ENCODE measurements around the gene PANK4.
A peak's percentile ranks its signal among the peaks of the same experiment; 100 is the strongest.

PANK4 gene

DNA sequence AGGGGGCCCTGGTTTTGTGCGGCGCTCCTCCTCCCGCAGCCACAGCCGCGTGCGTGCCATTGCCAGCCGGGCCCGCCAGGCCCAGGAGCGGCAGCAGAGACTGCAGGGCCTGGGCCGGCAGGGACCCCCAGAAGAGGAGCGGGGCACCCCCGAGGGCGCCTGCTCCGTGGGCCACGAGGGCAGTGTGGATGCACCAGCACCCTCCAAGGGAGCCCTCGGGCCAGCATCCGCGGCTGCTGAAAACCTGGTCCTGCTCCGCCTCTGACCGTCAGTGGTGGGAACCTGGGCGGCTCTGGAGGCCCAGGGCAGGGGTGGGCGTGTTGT is 21.5 kb downstream of the PANK4 start:
- Mint-ChIP-seq H3K36me3 (ENCODE audit: low read depth) (peaks cover 4% of the 10 kb centered on the region), H3K27me3 (ENCODE audit: low read depth) (no peaks in the 10 kb centered on the region), H3K4me1 (peaks cover 10% of the 10 kb centered on the region), H3K4me3 (no peak overlapping the region), H3K9me3 (no peaks in the 10 kb centered on the region), H3K27ac (no peak overlapping the region)
- TF ChIP-seq, protein P1, sequence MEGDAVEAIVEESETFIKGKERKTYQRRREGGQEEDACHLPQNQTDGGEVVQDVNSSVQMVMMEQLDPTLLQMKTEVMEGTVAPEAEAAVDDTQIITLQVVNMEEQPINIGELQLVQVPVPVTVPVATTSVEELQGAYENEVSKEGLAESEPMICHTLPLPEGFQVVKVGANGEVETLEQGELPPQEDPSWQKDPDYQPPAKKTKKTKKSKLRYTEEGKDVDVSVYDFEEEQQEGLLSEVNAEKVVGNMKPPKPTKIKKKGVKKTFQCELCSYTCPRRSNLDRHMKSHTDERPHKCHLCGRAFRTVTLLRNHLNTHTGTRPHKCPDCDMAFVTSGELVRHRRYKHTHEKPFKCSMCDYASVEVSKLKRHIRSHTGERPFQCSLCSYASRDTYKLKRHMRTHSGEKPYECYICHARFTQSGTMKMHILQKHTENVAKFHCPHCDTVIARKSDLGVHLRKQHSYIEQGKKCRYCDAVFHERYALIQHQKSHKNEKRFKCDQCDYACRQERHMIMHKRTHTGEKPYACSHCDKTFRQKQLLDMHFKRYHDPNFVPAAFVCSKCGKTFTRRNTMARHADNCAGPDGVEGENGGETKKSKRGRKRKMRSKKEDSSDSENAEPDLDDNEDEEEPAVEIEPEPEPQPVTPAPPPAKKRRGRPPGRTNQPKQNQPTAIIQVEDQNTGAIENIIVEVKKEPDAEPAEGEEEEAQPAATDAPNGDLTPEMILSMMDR (IDR thresholded peaks at IDR 0.05; ENCODE audit: unreplicated experiment in 3 of 3), result no peak

DNA sequence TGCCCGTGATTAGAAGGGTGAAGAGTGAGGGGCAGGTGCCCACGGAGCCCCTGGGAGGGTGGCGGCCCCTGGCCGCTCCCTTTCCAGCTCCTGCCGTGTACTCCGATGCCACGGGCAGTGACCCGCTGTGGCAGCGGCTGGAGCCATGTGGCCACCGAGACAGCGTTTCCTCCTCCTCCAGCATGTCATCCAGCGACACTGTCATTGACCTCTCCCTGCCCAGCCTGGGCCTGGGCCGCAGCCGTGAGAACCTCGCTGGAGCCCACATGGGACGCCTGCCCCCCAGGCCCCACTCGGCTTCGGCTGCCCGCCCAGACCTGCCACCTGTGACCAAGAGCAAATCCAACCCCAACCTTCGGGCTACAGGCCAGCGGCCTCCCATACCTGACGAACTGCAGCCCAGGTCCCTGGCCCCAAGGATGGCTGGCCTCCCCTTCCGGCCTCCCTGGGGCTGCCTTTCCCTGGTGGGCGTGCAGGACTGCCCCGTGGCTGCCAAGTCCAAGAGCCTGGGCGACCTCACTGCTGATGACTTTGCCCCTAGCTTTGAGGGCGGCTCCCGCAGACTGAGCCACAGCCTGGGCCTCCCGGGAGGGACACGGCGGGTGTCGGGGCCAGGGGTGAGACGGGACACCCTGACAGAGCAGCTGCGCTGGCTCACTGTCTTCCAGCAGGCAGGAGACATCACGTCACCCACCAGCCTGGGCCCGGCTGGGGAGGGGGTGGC is 22.0 kb downstream of the PANK4 start:
- Mint-ChIP-seq H3K9me3 (no peaks in the 10 kb centered on the region), H3K4me1 (peaks cover 10% of the 10 kb centered on the region), H3K36me3 (ENCODE audit: low read depth) (peaks cover 4% of the 10 kb centered on the region), H3K4me3 (no peak overlapping the region), H3K27ac (no peak overlapping the region), H3K27me3 (ENCODE audit: low read depth) (no peaks in the 10 kb centered on the region)
- TF ChIP-seq, protein P1 (IDR thresholded peaks at IDR 0.05; ENCODE audit: unreplicated experiment in 3 of 3), result no peak

DNA sequence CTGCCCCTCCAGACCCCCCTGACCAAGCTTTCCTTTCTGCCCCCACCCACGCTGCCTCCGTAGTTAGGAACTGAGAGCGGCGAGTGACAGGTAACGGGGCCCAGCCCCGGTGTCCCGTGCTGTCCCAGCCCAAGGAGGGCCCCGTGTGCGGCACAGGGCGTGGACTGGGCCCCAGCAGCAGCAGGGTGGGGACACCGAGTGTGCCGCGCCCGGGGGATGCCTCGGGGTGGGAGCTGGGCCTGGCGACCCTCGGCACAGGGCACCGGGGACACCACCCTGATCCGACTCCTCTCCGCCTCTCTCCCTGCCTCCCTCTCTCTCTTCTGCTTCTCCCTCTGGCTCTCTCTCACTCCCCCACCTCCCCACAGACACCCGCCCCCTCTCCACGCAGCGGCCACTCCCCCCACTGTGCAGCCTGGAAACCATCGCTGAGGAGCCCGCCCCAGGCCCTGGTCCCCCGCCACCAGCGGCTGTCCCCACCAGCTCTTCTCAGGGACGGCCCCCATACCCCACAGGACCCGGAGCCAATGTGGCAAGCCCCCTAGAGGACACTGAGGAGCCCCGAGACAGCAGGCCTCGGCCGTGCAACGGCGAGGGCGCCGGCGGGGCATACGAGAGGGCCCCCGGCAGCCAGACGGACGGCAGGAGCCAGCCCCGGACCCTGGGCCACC is 22.7 kb downstream of the PANK4 start:
- TF ChIP-seq, protein P1 (IDR thresholded peaks at IDR 0.05; ENCODE audit: unreplicated experiment in 3 of 3), result no peak
- H3K27me3 Mint-ChIP-seq (ENCODE audit: low read depth), result no peaks in the 10 kb centered on the region
- H3K27ac Mint-ChIP-seq, result no peak overlapping the region
- H3K4me3 Mint-ChIP-seq, result no peak overlapping the region
- no peaks in the 10 kb centered on the region for H3K9me3 Mint-ChIP-seq
- H3K36me3 Mint-ChIP-seq (ENCODE audit: low read depth), result peaks cover 3% of the 10 kb centered on the region
- peaks cover 9% of the 10 kb centered on the region for H3K4me1 Mint-ChIP-seq

DNA sequence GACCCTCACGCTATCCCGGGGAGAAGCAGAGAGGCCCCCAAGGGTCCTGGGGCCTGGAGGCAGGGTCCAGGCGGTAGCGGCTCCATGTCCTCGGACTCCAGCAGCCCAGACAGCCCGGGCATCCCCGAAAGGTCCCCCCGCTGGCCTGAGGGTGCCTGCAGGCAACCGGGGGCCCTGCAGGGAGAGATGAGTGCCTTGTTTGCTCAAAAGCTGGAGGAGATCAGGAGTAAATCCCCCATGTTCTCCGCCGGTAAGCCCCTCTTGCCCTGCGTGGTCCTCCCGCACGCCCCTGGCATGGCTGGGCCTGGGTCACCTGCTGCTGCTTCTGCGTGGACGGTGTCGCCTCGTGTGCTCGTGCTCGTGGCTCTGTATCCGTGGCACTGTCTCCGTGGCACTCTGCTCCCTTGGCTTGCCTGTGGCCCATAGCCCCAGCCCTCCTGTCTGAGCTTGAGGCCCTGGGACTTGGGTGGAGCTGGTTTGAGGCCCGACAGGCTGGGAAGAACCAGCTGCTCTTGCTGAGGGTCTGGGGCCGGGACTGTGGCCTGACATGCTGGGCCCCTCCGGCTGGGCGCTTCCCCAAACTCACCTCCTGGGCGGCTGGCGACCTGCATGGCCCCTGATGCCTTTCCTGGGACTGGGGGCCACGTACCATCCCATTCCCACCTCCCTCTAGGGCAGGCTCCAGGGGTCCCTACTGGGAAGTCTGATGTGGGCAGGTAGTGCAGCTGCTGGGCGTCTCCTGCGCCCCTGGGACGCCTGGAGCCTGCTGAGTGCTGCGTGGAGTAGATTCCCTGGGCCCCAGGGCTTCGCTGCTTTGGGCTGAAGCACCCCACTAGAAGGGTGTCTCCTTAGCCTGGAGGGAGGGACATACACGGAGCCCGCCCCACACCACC is 23.5 kb downstream of the PANK4 start:
- TF ChIP-seq, protein P1 (IDR thresholded peaks at IDR 0.05; ENCODE audit: unreplicated experiment in 3 of 3), result no peak
- H3K27me3 Mint-ChIP-seq (ENCODE audit: low read depth), result no peaks in the 10 kb centered on the region
- H3K27ac Mint-ChIP-seq, result peak overlapping the region in 1 of 3 experiments; percentile 65
- no peaks in the 10 kb centered on the region for H3K9me3 Mint-ChIP-seq
- peaks cover 5% of the 10 kb centered on the region for H3K4me1 Mint-ChIP-seq
- H3K4me3 Mint-ChIP-seq, result no peak overlapping the region
- H3K36me3 Mint-ChIP-seq (ENCODE audit: low read depth), result no peaks in the 10 kb centered on the region

DNA sequence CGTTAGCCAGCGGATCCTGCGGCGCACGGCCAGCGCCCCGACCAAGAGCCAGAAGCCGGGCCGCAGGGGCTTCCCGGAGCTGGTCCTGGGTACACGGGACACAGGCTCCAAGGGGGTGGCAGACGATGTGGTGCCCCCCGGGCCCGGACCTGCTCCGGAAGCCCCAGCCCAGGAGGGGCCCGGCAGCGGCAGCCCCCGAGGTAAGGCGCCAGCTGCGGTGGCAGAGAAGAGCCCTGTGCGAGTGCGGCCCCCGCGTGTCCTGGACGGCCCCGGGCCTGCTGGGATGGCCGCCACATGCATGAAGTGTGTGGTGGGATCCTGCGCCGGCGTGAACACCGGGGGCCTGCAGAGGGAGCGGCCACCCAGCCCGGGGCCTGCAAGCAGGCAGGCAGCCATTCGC is 24.2 kb downstream of the PANK4 start:
- no peaks in the 10 kb centered on the region for H3K9me3 Mint-ChIP-seq
- no peak overlapping the region for H3K27ac Mint-ChIP-seq
- H3K27me3 Mint-ChIP-seq (ENCODE audit: low read depth), result no peaks in the 10 kb centered on the region
- peaks cover 5% of the 10 kb centered on the region for H3K4me1 Mint-ChIP-seq
- no peak overlapping the region for H3K4me3 Mint-ChIP-seq
- no peaks in the 10 kb centered on the region for H3K36me3 Mint-ChIP-seq (ENCODE audit: low read depth)
- TF ChIP-seq, protein P1 (IDR thresholded peaks at IDR 0.05; ENCODE audit: unreplicated experiment in 3 of 3), result no peak
